Pancreas (tissue), 10 donors: Measurements from ENCODE around the gene TEX48. TPM values are rescaled to one million over a fixed set of nuclear protein-coding genes. Genes with fewer than 3 reads are reported as not detected.

ENCODE experiments used
- ATAC-seq, 4 donors: fragments of 200-7000 bp; cut with Tn5 transposase; one replicate each; pipeline versions ENCODE4 v1.8.0 to v1.9.1; 2020; ENCODE audit warnings: mild to moderate bottlenecking in 4 of 4, moderate library complexity in 4 of 4
- DNase-seq, 6 donors: peaks; one replicate each; pipeline ENCODE4 v3.0.0-alpha.2; 2020
- FAIRE-seq: peaks from 2 replicates; lab custom pipeline; 2012; peaks lifted over from hg19 to GRCh38; lab: Jason Lieb, UNC
- H3K27ac ChIP-seq, 4 donors: fragments of 200-600 bp; sonication (generic); 1 replicate in 3 of 4; 2 replicates in 1 of 4; pipeline versions ENCODE4 v1.5.0 to v1.8.0; 2020
- H3K27me3 ChIP-seq, 4 donors: fragments of 200-600 bp; one replicate each; pipeline ENCODE4 v1.8.0; 2021
- H3K36me3 ChIP-seq, 3 donors: fragments of 200-600 bp; sonication (generic) in 1 of 3; one replicate each; pipeline versions ENCODE4 v1.5.0 to v1.8.0; 2020 to 2021
- H3K4me1 ChIP-seq, 3 donors: fragments of 200-600 bp; one replicate each; pipeline ENCODE4 v1.8.0; 2021
- H3K4me3 ChIP-seq, 4 donors: fragments of 200-600 bp; sonication (generic) in 2 of 4; one replicate each; pipeline versions ENCODE4 v1.5.0 to v1.8.0; 2020 to 2021
- H3K9me3 ChIP-seq, 4 donors: fragments of 200-600 bp; one replicate each; pipeline ENCODE4 v1.8.0; 2021
- WGBS, 2 donors: extraction: QIAGEN DNeasy Blood & Tissue Kit; methylation state at CpG; one replicate each; pipeline ENCODE4 v1.1.7; 2013; 5-methylcytosine and 5-hydroxymethylcytosine counted together
- intact Hi-C, 3 donors: fragments of 100-400 bp; cut with DNase I; formaldehyde crosslinking; loops; one replicate each; pipeline versions ENCODE4 v1.11.1 to v1.14.2; 2022
- polyA plus RNA-seq, 2 donors: library from polyadenylated mRNA; stranded (reverse); fragments of 200-250 nt; gene quantifications; one replicate each; pipeline ENCODE4 v1.2.3, GENCODE V29; 2013
- total RNA-seq, 6 donors: library from RNA; stranded (reverse); fragmentation: NEBNext Ultra II Directional in 4 of 6; extraction: Animal tissue kit (Norgen Biotek cat#: 25700) in 4 of 6; gene quantifications; one replicate each; pipeline versions ENCODE4 v1.2.1 to v1.2.4, GENCODE V29; 2021 to 2023
- TF ChIP-seq, protein P1 (sequence below), 4 donors: fragments of 200-600 bp; sonication (generic) in 3 of 4; IDR thresholded peaks; one replicate each; pipeline versions ENCODE4 v1.5.0 to v1.8.0; 2021; ENCODE audit warnings: antibody characterized with exemption in 4 of 4
- donor health status: healthy with polysubstance abuse.
- donor health status: DM: no; HTN: no; CAD: no; lungs with moderate emphysema.
- donor health status: DM: no; HTN: no; CAD: no.
- donor health status: control.
- donor health status: control.
- donor health status: Bipolar disorder and iron deficiency.
- donor health status: DM: yes; HTN: yes; CAD: no.
- donor health status: DM: no; HTN: no; CAD: no.
- donor health status: DM: no; HTN: no; CAD: no.
- donor health status: DM: yes; HTN: yes; CAD: no.

TEX48 gene
- total and polyA plus RNA-seq, 8 donors: not detected

DNA sequence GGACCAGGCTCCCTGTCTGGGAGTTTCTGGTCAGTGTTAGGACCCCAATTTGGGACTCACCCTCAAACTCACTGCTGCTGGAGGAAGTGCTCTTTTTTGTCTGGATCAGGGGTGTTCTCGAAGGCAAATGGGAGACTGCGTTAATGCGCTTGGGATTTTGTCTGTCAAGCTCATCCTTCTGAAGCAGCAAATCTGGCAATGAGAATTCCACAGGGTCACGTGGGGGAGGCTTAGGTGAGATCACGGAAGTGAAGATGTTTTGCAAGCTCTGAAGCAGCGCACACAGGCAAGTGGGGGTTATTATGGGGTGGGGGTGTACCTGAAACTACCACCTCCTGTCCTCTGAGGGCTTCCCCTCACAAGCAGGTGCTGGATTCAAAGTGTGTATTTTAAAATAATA lies 13.8 kb downstream of the TEX48 start:
- no peak for ATAC-seq
- no peak for FAIRE-seq
- no peak for DNase-seq
- Histone ChIP-seq H3K4me1 (peaks cover 0 to 10% (median 10%) of the 10 kb centered on the region in 3 donors), H3K9me3 (no peaks in the 10 kb centered on the region), H3K4me3 (no peak overlapping the region), H3K36me3 (no peaks in the 10 kb centered on the region), H3K27me3 (no peaks in the 10 kb centered on the region), H3K27ac (no peak overlapping the region)
- WGBS, 2 donors: 82 to 85% methylated on average over 6 of the region's 6 CpGs
- intact Hi-C loops: loop anchor here in 2 of 3 donors (10.0 kb wide), 1 partner anchor 347 kb away; no protein-coding TSS in a partner anchor
- TF ChIP-seq, protein P1, sequence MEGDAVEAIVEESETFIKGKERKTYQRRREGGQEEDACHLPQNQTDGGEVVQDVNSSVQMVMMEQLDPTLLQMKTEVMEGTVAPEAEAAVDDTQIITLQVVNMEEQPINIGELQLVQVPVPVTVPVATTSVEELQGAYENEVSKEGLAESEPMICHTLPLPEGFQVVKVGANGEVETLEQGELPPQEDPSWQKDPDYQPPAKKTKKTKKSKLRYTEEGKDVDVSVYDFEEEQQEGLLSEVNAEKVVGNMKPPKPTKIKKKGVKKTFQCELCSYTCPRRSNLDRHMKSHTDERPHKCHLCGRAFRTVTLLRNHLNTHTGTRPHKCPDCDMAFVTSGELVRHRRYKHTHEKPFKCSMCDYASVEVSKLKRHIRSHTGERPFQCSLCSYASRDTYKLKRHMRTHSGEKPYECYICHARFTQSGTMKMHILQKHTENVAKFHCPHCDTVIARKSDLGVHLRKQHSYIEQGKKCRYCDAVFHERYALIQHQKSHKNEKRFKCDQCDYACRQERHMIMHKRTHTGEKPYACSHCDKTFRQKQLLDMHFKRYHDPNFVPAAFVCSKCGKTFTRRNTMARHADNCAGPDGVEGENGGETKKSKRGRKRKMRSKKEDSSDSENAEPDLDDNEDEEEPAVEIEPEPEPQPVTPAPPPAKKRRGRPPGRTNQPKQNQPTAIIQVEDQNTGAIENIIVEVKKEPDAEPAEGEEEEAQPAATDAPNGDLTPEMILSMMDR (IDR thresholded peaks at IDR 0.05): no peak

DNA sequence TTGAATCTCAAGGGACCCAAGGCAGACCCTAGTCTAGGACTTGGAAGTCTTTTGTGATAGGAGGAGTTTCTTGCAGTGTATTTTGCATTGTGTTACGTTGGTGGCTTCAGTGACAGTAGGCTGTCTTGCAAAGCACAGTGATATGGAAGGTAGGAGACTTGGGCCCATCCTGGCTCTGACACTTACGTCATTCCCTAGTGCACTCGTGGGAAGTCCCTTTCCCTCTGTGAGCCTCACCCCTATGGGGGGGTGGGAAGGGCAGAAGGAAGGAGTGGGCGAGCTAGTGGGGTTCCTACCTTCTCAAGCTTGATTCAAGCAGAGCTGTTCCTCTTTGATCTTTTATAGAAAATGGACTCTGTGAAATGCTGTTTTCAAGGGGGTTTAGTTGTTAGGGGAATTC lies 15.1 kb downstream of the TEX48 start:
- no peaks in the 10 kb centered on the region for H3K9me3 ChIP-seq
- intact Hi-C loops: loop anchor here in 2 of 3 donors (10.0 kb wide), 1 partner anchor 348 kb away; no protein-coding TSS in a partner anchor
- H3K36me3 ChIP-seq: no peaks in the 10 kb centered on the region
- H3K4me3 ChIP-seq: no peak overlapping the region
- no peak overlapping the region for H3K27ac ChIP-seq
- DNase-seq (no peak), FAIRE-seq (no peak), ATAC-seq (no peak)
- TF ChIP-seq, protein P1 (IDR thresholded peaks at IDR 0.05): no peak
- no peaks in the 10 kb centered on the region for H3K27me3 ChIP-seq
- peaks cover 0 to 7% (median 7%) of the 10 kb centered on the region in 3 donors for H3K4me1 ChIP-seq
- WGBS, 2 donors: 70 to 71% methylated on average over 4 of the region's 4 CpGs

DNA sequence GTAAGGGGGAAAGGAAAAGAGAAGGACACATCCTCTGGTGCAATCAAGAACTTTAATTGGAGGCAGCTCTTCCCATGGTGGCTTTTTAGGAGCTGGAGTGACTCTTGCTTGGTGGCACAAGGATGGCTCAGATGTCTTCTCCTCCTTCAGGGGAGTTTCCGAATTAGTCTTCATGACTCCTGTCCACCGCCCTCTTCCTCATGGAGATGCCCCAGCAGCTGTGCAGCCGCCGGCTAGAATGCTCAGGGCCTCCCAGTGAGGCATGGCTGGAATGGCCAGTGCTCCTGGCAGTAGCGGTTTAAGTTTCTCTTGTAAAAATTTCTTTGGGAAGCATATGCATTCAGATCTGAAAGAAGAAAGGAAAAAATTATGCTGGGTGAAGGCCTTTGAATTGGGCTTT lies 15.6 kb downstream of the TEX48 start:
- 94% methylated on average over 5 of the region's 5 CpGs for WGBS, 2 donors
- TF ChIP-seq, protein P1 (IDR thresholded peaks at IDR 0.05): no peak
- FAIRE-seq (no peak), ATAC-seq (no peak), DNase-seq (no peak)
- H3K27me3 ChIP-seq: no peaks in the 10 kb centered on the region
- no peak overlapping the region for H3K4me3 ChIP-seq
- no peak overlapping the region for H3K27ac ChIP-seq
- no peaks in the 10 kb centered on the region for H3K9me3 ChIP-seq
- no peaks in the 10 kb centered on the region for H3K36me3 ChIP-seq
- intact Hi-C loops: loop anchor here in 2 of 3 donors (10.0 kb wide), 1 partner anchor 348 kb away; no protein-coding TSS in a partner anchor
- H3K4me1 ChIP-seq: peaks cover 0 to 3% (median 2%) of the 10 kb centered on the region in 3 donors

DNA sequence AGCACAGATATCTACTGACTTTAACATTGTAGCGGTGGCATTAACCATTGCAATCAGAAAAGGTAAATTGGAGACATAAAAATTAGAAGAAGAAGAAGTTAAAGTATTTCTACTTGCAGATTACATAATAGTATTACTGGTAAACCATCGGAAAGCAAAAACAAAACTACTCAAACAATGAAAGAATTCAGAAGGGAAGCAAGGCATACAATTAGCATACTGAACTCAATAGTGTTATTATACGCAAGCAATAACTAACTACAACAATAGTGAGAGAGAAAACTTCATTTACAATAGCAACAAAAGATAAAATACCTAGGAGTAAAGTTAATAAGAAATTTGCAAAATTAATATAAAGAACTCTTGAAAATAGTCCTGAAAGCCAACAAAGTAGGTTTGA lies 17.8 kb downstream of the TEX48 start:
- H3K27me3 ChIP-seq: no peaks in the 10 kb centered on the region
- TF ChIP-seq, protein P1 (IDR thresholded peaks at IDR 0.05): no peak
- WGBS, 2 donors: 63 to 74% methylated on average over 3 of the region's 3 CpGs
- intact Hi-C loops: loop anchor here in 2 of 3 donors (10.0 kb wide), 1 partner anchor 351 kb away; no protein-coding TSS in a partner anchor
- H3K9me3 ChIP-seq: no peaks in the 10 kb centered on the region
- H3K36me3 ChIP-seq: no peaks in the 10 kb centered on the region
- H3K4me3 ChIP-seq: no peak overlapping the region
- FAIRE-seq: no peak
- no peak for ATAC-seq
- H3K4me1 ChIP-seq: no peaks in the 10 kb centered on the region
- H3K27ac ChIP-seq: no peak overlapping the region
- DNase-seq: no peak
